ENCODE measurements around the gene C20orf204.

C20orf204 gene

GRCh38 chr20:64042054-64042781 is 6.2 kb downstream of the C20orf204 start:
- no peak for DNase-seq (ENCODE audit: low spot score)

- DNase-seq (ENCODE audit: low spot score) = no peak
These were observed 7.8 kb downstream of the C20orf204 start for GRCh38 chr20:64043768-64044167.

GRCh38 chr20:64044484-64045247 is 8.7 kb downstream of the C20orf204 start:
- peak; percentile 71 for DNase-seq (ENCODE audit: low spot score)

GRCh38 chr20:64045346-64046011 is 9.5 kb downstream of the C20orf204 start:
- DNase-seq (ENCODE audit: low spot score) = no peak

- no peak for DNase-seq (ENCODE audit: low spot score)
These were observed 11.0 kb downstream of the C20orf204 start for GRCh38 chr20:64047046-64047389.

GRCh38 chr20:64047968-64048401 is 12.0 kb downstream of the C20orf204 start:
- no peak for DNase-seq (ENCODE audit: low spot score)

- no peak for DNase-seq (ENCODE audit: low spot score)
These were observed 12.5 kb downstream of the C20orf204 start for GRCh38 chr20:64048402-64049044.

GRCh38 chr20:64049060-64049877 is 13.3 kb downstream of the C20orf204 start, which contains the start of gene SOX18:
Gene SOX18 (minus strand): TSS chr20:64049639. CDS start chr20:64049516, 123 bp downstream.
- no peak for DNase-seq (ENCODE audit: low spot score)

- no peak for DNase-seq (ENCODE audit: low spot score)
These were observed 13.9 kb downstream of the C20orf204 start for GRCh38 chr20:64049878-64050260.

- no peak for DNase-seq (ENCODE audit: low spot score)
These were observed 14.5 kb downstream of the C20orf204 start for GRCh38 chr20:64050261-64051032.

- no peak for DNase-seq (ENCODE audit: low spot score)
These were observed 15.1 kb downstream of the C20orf204 start for GRCh38 chr20:64051033-64051452.

- DNase-seq (ENCODE audit: low spot score) = no peak
These were observed 15.8 kb downstream of the C20orf204 start for GRCh38 chr20:64051561-64052325.

GRCh38 chr20:64052326-64052722 is 16.3 kb downstream of the C20orf204 start:
- DNase-seq (ENCODE audit: low spot score) = no peak

- no peak for DNase-seq (ENCODE audit: low spot score)
These were observed 17.2 kb downstream of the C20orf204 start for GRCh38 chr20:64052987-64053840.

- DNase-seq (ENCODE audit: low spot score) = no peak
These were observed 18.1 kb downstream of the C20orf204 start for GRCh38 chr20:64053841-64054661.

GRCh38 chr20:64055396-64055892 is 19.5 kb downstream of the C20orf204 start:
- no peak for DNase-seq (ENCODE audit: low spot score)

GRCh38 chr20:64055893-64056638 is 20.1 kb downstream of the C20orf204 start:
- no peak for DNase-seq (ENCODE audit: low spot score)

Data from AG08396 (cell line).